GM23248 (cell line): ENCODE results near the gene VILL. TPM values are rescaled to one million over a fixed set of nuclear protein-coding genes. Genes with fewer than 3 reads are reported as not detected.
A peak's percentile ranks its signal among the peaks of the same experiment; 100 is the strongest.

ENCODE experiments used
- DNase-seq: peaks from one replicate; pipeline ENCODE4 v3.0.0-alpha.2; 2015
- H2AFZ ChIP-seq: fragments of 200-600 bp; sonication (generic); 2 replicates; pipeline ENCODE4 v1.6.1; 2016; ENCODE audit warnings: antibody characterized with exemption
- H3F3A ChIP-seq: fragments of 200-600 bp; sonication (generic); 2 replicates; pipeline ENCODE4 v1.6.1; 2016; ENCODE audit warnings: mild to moderate bottlenecking, antibody characterized with exemption, mixed run types; ENCODE audit not compliant: insufficient read depth
- H3K27ac ChIP-seq: fragments of 200-600 bp; sonication (generic); 2 replicates; pipeline ENCODE4 v1.5.1; 2016; ENCODE audit warnings: mild to moderate bottlenecking
- H3K27me3 ChIP-seq: fragments of 200-600 bp; sonication (generic); replicated peaks from 2 replicates; pipeline ENCODE4 v1.6.1; 2016; ENCODE audit warnings: mild to moderate bottlenecking; ENCODE audit not compliant: insufficient read depth
- H3K36me3 ChIP-seq: fragments of 200-600 bp; sonication (generic); 2 replicates; pipeline ENCODE4 v1.6.1; 2016; ENCODE audit warnings: low read depth, mild to moderate bottlenecking
- H3K4me1 ChIP-seq: fragments of 200-600 bp; sonication (generic); 2 replicates; pipeline ENCODE4 v1.6.1; 2016; ENCODE audit warnings: mild to moderate bottlenecking; ENCODE audit not compliant: insufficient read depth
- H3K4me2 ChIP-seq: fragments of 200-600 bp; sonication (generic); one replicate; pipeline ENCODE4 v1.6.1; 2016; ENCODE audit warnings: mild to moderate bottlenecking; ENCODE audit not compliant: unreplicated experiment
- H3K4me3 ChIP-seq: fragments of 200-600 bp; sonication (generic); 2 replicates; pipeline ENCODE4 v1.5.1; 2016; ENCODE audit warnings: mild to moderate bottlenecking
- H3K79me2 ChIP-seq: fragments of 200-600 bp; sonication (generic); 2 replicates; pipeline ENCODE4 v1.6.1; 2016; ENCODE audit warnings: mild to moderate bottlenecking; ENCODE audit not compliant: insufficient read depth
- H3K9ac ChIP-seq: fragments of 200-600 bp; sonication (generic); 2 replicates; pipeline ENCODE4 v1.6.1; 2016; ENCODE audit warnings: mild to moderate bottlenecking
- H3K9me2 ChIP-seq: fragments of 200-600 bp; sonication (generic); 2 replicates; pipeline ENCODE4 v1.6.1; 2016; ENCODE audit warnings: mixed run types, mild to moderate bottlenecking, moderate library complexity; ENCODE audit not compliant: insufficient read depth
- H3K9me3 ChIP-seq: fragments of 200-600 bp; sonication (generic); one replicate; pipeline ENCODE4 v1.6.1; 2017; ENCODE audit warnings: low read depth
- H4K20me1 ChIP-seq: fragments of 200-600 bp; sonication (generic); 2 replicates; pipeline ENCODE4 v1.6.0; 2016; ENCODE audit not compliant: insufficient read depth
- EZH2 ChIP-seq: fragments of 200-600 bp; sonication (generic); IDR thresholded peaks from 2 replicates; pipeline ENCODE4 v1.6.1; 2018; ENCODE audit warnings: antibody characterized with exemption, mild to moderate bottlenecking; ENCODE audit not compliant: insufficient read depth, poor library complexity, severe bottlenecking
- EZH2phosphoT487 ChIP-seq: fragments of 200-600 bp; sonication (generic); IDR thresholded peaks from 2 replicates; pipeline ENCODE4 v1.6.1; 2018; ENCODE audit warnings: antibody characterized with exemption, moderate library complexity, mild to moderate bottlenecking, low read depth; ENCODE audit not compliant: insufficient read depth
- WGBS, 2 experiments: methylation state at CpG; one replicate each; pipeline ENCODE4 v1.1.6; 2015 to 2017; ENCODE audit warnings: low lambda C conversion rate in 2 of 2, low coverage in 1 of 2; ENCODE audit errors: missing lambda C conversion rate in 2 of 2; 5-methylcytosine and 5-hydroxymethylcytosine counted together
- in situ Hi-C: fragments of 300-500 bp; cut with MboI; formaldehyde crosslinking; loops from 2 replicates; pipeline ENCODE4 v1.15.0; 2020
- polyA plus RNA-seq: library from polyadenylated mRNA; unstranded; fragments of >200 nt; fragmentation: Nextera tagmentation; extraction: Ambion mirVana; gene quantifications from 2 replicates; pipeline ENCODE4 v1.2.1, GENCODE V29; 2016
- total RNA-seq: library from RNA; depleted of rRNA; stranded (reverse); fragments of >200 nt; shearing (Covaris generic); gene quantifications from 2 replicates; pipeline ENCODE4 v1.2.3, GENCODE V29; 2014

The VILL gene
- total and polyA plus RNA-seq, 2 experiments from 2014 or later = 2.8 to 12.4 TPM

DNA sequence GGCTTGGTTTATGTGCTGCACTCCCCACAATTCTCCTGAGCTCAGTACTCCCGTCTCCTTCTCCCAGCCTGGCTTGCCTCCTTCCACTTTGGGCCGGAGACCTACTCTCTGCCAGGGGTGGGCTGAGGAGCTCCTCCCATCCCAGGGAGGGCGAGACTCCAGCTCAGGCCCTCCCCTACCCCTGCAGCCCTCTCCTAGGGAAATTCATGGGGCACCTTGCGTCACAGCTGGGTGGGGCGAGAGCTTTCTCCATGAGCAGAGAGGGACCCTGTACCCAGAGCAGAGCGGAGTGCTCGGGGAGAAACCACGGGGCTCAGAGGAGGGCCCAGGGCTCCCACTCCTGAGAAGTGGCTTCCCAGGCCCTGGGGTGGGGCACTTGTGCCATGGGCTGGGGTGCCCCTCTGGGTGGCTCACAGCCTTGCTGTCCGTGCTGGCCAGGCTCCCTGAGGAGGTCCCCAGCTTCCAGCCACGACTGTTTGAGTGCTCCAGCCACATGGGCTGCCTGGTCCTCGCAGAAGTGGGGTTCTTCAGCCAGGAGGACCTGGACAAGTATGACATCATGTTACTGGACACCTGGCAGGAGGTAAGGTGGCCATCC lies 13.3 kb downstream of the VILL start:
- H3K4me2 ChIP-seq = no peak overlapping the region
- TF ChIP-seq EZH2phosphoT487 (no peak), EZH2 (no peak)
- H2AFZ ChIP-seq = no peak overlapping the region
- WGBS, 2 experiments = 59 to 67% methylated on average over 11 of the region's 11 CpGs
- H3K9me3 ChIP-seq = no peaks in the 10 kb centered on the region
- no peaks in the 10 kb centered on the region for H3K9me2 ChIP-seq
- no peaks in the 10 kb centered on the region for H4K20me1 ChIP-seq
- in situ Hi-C loops = no loop called here
- no peak for DNase-seq
- H3F3A ChIP-seq = no peaks in the 10 kb centered on the region
- H3K36me3 ChIP-seq = no peaks in the 10 kb centered on the region
- no peak overlapping the region for H3K27ac ChIP-seq
- no peak overlapping the region for H3K9ac ChIP-seq
- H3K4me3 ChIP-seq = no peak overlapping the region
- no peaks in the 10 kb centered on the region for H3K4me1 ChIP-seq
- H3K27me3 ChIP-seq = no peaks in the 10 kb centered on the region
- H3K79me2 ChIP-seq = no peaks in the 10 kb centered on the region

- Histone ChIP-seq H4K20me1 (no peaks in the 10 kb centered on the region), H3F3A (no peaks in the 10 kb centered on the region), H3K4me2 (no peak overlapping the region), H3K9me2 (no peaks in the 10 kb centered on the region), H3K4me1 (no peaks in the 10 kb centered on the region), H3K79me2 (no peaks in the 10 kb centered on the region), H3K9ac (no peak overlapping the region), H2AFZ (no peak overlapping the region), H3K27ac (no peak overlapping the region), H3K36me3 (no peaks in the 10 kb centered on the region), H3K27me3 (no peaks in the 10 kb centered on the region), H3K9me3 (no peaks in the 10 kb centered on the region), H3K4me3 (no peak overlapping the region)
- TF ChIP-seq EZH2phosphoT487 = no peak
- 42 to 44% methylated on average over 14 of the region's 14 CpGs for WGBS, 2 experiments
- DNase-seq = peak; percentile 82
- in situ Hi-C loops = no loop called here
These were observed 14.0 kb downstream of the VILL start for GRCh38 chr3:38004415-38005075.

DNA sequence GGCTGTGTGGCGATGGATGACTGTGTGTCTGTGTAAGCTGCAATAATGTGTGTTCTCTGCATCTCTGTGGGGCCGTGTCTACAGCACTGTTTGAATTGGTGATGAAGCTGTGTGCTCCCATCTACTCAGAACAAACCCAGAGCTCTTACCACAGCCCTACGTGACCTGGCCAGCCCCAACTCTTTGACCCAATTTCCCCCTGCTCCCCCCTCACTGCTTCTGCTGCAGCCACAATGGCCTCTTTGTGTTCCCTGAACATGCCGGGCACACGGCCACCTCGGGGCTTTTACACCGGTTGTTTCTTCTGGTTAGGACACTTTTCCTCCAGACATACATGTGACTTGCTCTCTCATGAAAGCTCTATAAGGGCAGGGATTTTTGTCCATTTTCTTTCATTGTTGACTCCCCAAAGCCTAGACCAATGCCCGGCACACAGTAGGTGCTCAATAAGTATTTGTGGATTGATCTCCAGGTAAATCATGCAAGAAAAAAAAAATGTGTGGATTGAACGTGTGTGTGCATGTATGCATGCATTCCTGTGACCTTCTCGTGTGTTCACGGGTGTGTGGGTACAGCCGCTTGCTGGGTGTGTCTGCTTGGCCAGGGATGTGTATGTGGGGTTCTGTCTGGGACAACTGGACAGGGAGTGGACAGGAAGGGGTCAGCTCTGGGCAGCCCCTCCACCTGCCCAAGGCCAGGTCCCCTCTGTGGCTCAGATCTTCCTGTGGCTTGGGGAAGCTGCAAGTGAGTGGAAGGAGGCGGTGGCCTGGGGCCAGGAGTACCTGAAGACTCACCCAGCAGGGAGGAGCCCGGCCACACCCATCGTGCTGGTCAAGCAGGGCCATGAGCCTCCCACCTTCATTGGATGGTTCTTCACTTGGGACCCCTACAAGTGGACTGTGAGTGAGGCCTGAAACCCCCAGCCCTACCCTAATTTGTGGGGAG lies 14.8 kb downstream of the VILL start:
- Histone ChIP-seq H3K4me3 (no peak overlapping the region), H3K36me3 (no peaks in the 10 kb centered on the region), H3K4me1 (no peaks in the 10 kb centered on the region), H3K79me2 (no peaks in the 10 kb centered on the region), H3K27ac (no peak overlapping the region), H3K9me3 (no peaks in the 10 kb centered on the region), H3K27me3 (no peaks in the 10 kb centered on the region), H3F3A (no peaks in the 10 kb centered on the region), H2AFZ (no peak overlapping the region), H4K20me1 (no peaks in the 10 kb centered on the region), H3K4me2 (no peak overlapping the region), H3K9ac (no peak overlapping the region), H3K9me2 (no peaks in the 10 kb centered on the region)
- in situ Hi-C loops = no loop called here
- no peak for DNase-seq
- 49% methylated on average over 15 of the region's 15 CpGs for WGBS, 2 experiments
- no peak for TF ChIP-seq EZH2phosphoT487
- TF ChIP-seq EZH2 = no peak

GRCh38 chr3:38006031-38006430 lies 15.4 kb downstream of the VILL start:
- Histone ChIP-seq H3K4me1 (no peaks in the 10 kb centered on the region), H2AFZ (no peak overlapping the region), H3F3A (no peaks in the 10 kb centered on the region), H3K9me3 (no peaks in the 10 kb centered on the region), H3K79me2 (no peaks in the 10 kb centered on the region), H3K36me3 (no peaks in the 10 kb centered on the region), H3K4me3 (no peak overlapping the region), H4K20me1 (no peaks in the 10 kb centered on the region), H3K27ac (no peak overlapping the region), H3K4me2 (no peak overlapping the region), H3K27me3 (no peaks in the 10 kb centered on the region), H3K9me2 (no peaks in the 10 kb centered on the region), H3K9ac (no peak overlapping the region)
- in situ Hi-C loops = no loop called here
- no peak for DNase-seq
- no peak for TF ChIP-seq EZH2phosphoT487
- no peak for TF ChIP-seq EZH2
- 84 to 86% methylated on average over 5 of the region's 5 CpGs for WGBS, 2 experiments
